Esophagus squamous epithelium (tissue), 4 donors: Measurements from ENCODE around the gene FIGN.

Experiments used
- POLR2A ChIP-seq, 4 donors: fragments of 450-650 bp; IDR thresholded peaks; one replicate each; pipeline ENCODE4 v1.6.1; 2017; ENCODE audit warnings: antibody characterized with exemption in 4 of 4, mild to moderate bottlenecking in 4 of 4, moderate library complexity in 3 of 4
- TF ChIP-seq, protein P1 (sequence below), 6 experiments: fragments of 450-650 bp in 4 of 6; fragments of 200-600 bp in 2 of 6; sonication (generic) in 2 of 6; IDR thresholded peaks; one replicate each; pipeline ENCODE4 v1.5.1; 2016 to 2019; ENCODE audit warnings: antibody characterized with exemption in 6 of 6, mild to moderate bottlenecking in 4 of 6, moderate library complexity in 4 of 6

DNA sequence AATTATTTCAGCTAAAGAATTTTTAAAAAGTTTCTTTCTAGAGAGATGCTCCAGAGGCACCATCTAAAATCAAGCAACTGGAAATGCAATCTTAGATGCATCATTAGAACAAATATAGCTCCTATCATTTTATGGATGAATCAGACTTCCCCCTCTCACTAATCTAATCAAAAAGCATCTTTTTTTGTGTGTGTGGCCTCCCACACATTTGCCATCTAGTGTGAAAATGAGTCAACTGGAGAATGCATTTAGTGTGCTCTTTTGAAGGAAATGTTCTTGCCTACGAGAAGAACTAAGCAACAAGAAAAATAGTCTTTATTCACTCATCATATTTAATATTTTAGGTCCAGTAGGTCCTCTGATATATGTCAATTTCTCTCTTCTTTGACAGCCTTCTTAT is 39.5 kb upstream of the FIGN start:
- TF ChIP-seq, protein P1, sequence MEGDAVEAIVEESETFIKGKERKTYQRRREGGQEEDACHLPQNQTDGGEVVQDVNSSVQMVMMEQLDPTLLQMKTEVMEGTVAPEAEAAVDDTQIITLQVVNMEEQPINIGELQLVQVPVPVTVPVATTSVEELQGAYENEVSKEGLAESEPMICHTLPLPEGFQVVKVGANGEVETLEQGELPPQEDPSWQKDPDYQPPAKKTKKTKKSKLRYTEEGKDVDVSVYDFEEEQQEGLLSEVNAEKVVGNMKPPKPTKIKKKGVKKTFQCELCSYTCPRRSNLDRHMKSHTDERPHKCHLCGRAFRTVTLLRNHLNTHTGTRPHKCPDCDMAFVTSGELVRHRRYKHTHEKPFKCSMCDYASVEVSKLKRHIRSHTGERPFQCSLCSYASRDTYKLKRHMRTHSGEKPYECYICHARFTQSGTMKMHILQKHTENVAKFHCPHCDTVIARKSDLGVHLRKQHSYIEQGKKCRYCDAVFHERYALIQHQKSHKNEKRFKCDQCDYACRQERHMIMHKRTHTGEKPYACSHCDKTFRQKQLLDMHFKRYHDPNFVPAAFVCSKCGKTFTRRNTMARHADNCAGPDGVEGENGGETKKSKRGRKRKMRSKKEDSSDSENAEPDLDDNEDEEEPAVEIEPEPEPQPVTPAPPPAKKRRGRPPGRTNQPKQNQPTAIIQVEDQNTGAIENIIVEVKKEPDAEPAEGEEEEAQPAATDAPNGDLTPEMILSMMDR (IDR thresholded peaks at IDR 0.05) = no peak
- no peak for TF ChIP-seq POLR2A (IDR thresholded peaks at IDR 0.05)
